Measurements from ENCODE around the gene NLK. TPM values are rescaled to one million over a fixed set of nuclear protein-coding genes. Genes with fewer than 3 reads are reported as not detected.

The NLK gene
- total and polyA plus RNA-seq, 4 donors = 7.1 to 27.0 (median 12.1) TPM

DNA sequence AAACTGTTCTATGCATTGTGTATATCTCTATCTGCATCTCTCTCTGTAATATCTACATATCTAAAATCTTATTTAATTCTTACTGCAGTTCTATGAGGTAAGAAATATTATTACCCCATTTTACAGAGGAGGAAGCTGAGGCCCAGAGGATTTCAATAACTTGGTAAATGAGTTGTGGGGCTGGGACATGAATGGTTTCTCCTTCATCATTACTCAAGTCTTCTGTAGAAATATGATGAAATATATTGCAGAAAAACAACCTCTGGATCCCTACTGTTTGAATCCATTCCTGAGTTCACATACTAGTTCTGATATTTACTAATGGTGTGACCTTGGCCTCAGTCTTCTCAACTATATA is 45.5 kb upstream of the NLK start:
- peaks cover 0 to 4% (median 0%) of the 10 kb centered on the region in 5 donors for H3K4me1 ChIP-seq (ENCODE audit: control insufficient read depth in 5 of 5, insufficient read depth in 5 of 5, low read length in 5 of 5)
- no peak overlapping the region for H3K9ac ChIP-seq (ENCODE audit: insufficient read depth in 1 of 2, low read length in 2 of 2)
- H3K9me3 ChIP-seq (ENCODE audit: control insufficient read depth in 4 of 4, insufficient read depth in 3 of 4, low read length in 3 of 4) = peaks cover 0 to 3% (median 0%) of the 10 kb centered on the region in 4 donors
- DNase-seq = no peak
- no peak for TF ChIP-seq CTCF (IDR thresholded peaks at IDR 0.05; ENCODE audit: control extremely low read depth, extremely low read depth)
- no peak for ATAC-seq (ENCODE audit: insufficient read depth, low FRiP score)
- no peak overlapping the region for H3K27ac ChIP-seq (ENCODE audit: low read depth in 1 of 2, low read length in 1 of 2)
- peaks cover 0 to 4% (median 0%) of the 10 kb centered on the region in 3 donors for H3K27me3 ChIP-seq (ENCODE audit: control insufficient read depth in 3 of 3, insufficient read depth in 3 of 3, low read length in 2 of 3)
- no peaks in the 10 kb centered on the region for H3K36me3 ChIP-seq (ENCODE audit: control insufficient read depth in 4 of 4, insufficient read depth in 4 of 4, low read length in 4 of 4)
- H3K4me3 ChIP-seq = no peak overlapping the region

DNA sequence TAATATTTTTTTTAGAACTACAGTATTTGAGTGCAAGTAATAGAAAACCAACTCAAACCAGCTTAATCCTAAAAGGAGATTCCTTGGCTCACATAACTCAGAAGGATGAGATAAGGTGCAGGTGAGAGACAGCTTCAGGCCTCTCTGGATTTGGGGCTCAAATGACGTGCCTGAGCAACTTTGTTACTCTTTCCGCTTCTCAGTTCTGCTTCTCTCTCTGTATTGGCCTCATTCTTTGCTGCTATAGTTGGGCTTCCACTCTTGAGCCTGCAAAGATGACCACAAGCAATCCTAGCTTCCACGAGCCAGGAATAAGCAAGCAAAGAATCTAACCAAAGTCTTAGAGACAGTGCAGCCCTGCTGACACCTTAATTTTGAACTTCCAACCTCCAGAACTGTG is 45.0 kb upstream of the NLK start:
- no peak for ATAC-seq (ENCODE audit: insufficient read depth, low FRiP score)
- no peak overlapping the region for H3K9ac ChIP-seq (ENCODE audit: insufficient read depth in 1 of 2, low read length in 2 of 2)
- H3K27ac ChIP-seq (ENCODE audit: low read depth in 1 of 2, low read length in 1 of 2) = no peak overlapping the region
- H3K4me3 ChIP-seq = no peak overlapping the region
- no peak for DNase-seq
- no peaks in the 10 kb centered on the region for H3K36me3 ChIP-seq (ENCODE audit: control insufficient read depth in 4 of 4, insufficient read depth in 4 of 4, low read length in 4 of 4)
- TF ChIP-seq CTCF (IDR thresholded peaks at IDR 0.05; ENCODE audit: control extremely low read depth, extremely low read depth) = no peak
- H3K4me1 ChIP-seq (ENCODE audit: control insufficient read depth in 5 of 5, insufficient read depth in 5 of 5, low read length in 5 of 5) = peaks cover 0 to 4% (median 0%) of the 10 kb centered on the region in 5 donors
- whole genome bisulfite sequencing, 2 donors = 75 to 83% methylated on average over 3 of the region's 3 CpGs
- peaks cover 0 to 4% (median 0%) of the 10 kb centered on the region in 3 donors for H3K27me3 ChIP-seq (ENCODE audit: control insufficient read depth in 3 of 3, insufficient read depth in 3 of 3, low read length in 2 of 3)
- peaks cover 0 to 3% (median 0%) of the 10 kb centered on the region in 4 donors for H3K9me3 ChIP-seq (ENCODE audit: control insufficient read depth in 4 of 4, insufficient read depth in 3 of 4, low read length in 3 of 4)

DNA sequence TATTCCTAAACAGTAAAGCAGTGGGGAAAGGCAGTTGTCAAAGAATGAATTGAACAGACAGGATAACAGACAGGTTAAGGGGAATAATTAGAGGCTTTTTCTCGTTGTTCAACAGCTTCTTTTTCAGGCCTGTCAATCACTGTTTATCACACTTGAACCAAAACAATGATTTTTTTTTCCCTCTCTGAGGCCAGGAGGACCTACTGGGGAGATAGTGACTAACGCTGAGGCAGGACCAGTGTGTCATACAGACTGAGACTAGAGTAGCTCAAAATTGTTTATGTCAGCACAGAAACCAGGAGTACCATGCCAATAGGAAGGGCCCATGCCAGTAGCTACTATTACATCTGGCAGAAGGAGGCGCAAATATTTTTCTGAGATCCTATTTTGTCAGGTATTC is 41.3 kb upstream of the NLK start:
- Histone ChIP-seq H3K9ac (ENCODE audit: insufficient read depth in 1 of 2, low read length in 2 of 2) (no peak overlapping the region), H3K27me3 (ENCODE audit: control insufficient read depth in 3 of 3, insufficient read depth in 3 of 3, low read length in 2 of 3) (peaks cover 0 to 4% (median 0%) of the 10 kb centered on the region in 3 donors)
- WGBS, 2 donors = 62 to 69% methylated on average over 3 of the region's 3 CpGs

More for the DNA sequence above, 41.3 kb upstream of the NLK start:
- peaks cover 0 to 3% (median 0%) of the 10 kb centered on the region in 4 donors for H3K9me3 ChIP-seq (ENCODE audit: control insufficient read depth in 4 of 4, insufficient read depth in 3 of 4, low read length in 3 of 4)
- no peak for ATAC-seq (ENCODE audit: insufficient read depth, low FRiP score)
- no peak overlapping the region for H3K27ac ChIP-seq (ENCODE audit: low read depth in 1 of 2, low read length in 1 of 2)
- TF ChIP-seq CTCF (IDR thresholded peaks at IDR 0.05; ENCODE audit: control extremely low read depth, extremely low read depth) = no peak
- no peaks in the 10 kb centered on the region for H3K36me3 ChIP-seq (ENCODE audit: control insufficient read depth in 4 of 4, insufficient read depth in 4 of 4, low read length in 4 of 4)
- H3K4me1 ChIP-seq (ENCODE audit: control insufficient read depth in 5 of 5, insufficient read depth in 5 of 5, low read length in 5 of 5) = peaks cover 0 to 4% (median 0%) of the 10 kb centered on the region in 5 donors
- no peak for DNase-seq
- no peak overlapping the region for H3K4me3 ChIP-seq

Measured in lung (tissue), 12 donors.